Tibial nerve (tissue), 3 donors: Measurements from ENCODE around the gene FGF5.

ENCODE experiments used
- CTCF ChIP-seq, 5 experiments: fragments of 200-600 bp in 3 of 5; fragments of 450-650 bp in 2 of 5; sonication (generic) in 3 of 5; IDR thresholded peaks; one replicate each; pipeline ENCODE4 v1.5.1; 2016 to 2019; ENCODE audit warnings: antibody characterized with exemption in 5 of 5, mild to moderate bottlenecking in 3 of 5, moderate library complexity in 2 of 5
- POLR2A ChIP-seq, 2 donors: fragments of 450-650 bp; IDR thresholded peaks; one replicate each; pipeline ENCODE4 v1.6.1; 2017; ENCODE audit warnings: antibody characterized with exemption in 2 of 2, mild to moderate bottlenecking in 2 of 2, moderate library complexity in 2 of 2

- no peak for TF ChIP-seq CTCF (IDR thresholded peaks at IDR 0.05)
- TF ChIP-seq POLR2A (IDR thresholded peaks at IDR 0.05), result no peak
Measured at GRCh38 chr4:80309294-80310004, 43.0 kb downstream of the FGF5 start.
